Measurements from ENCODE around the gene YIPF5. TPM values are rescaled to one million over a fixed set of nuclear protein-coding genes. Genes with fewer than 3 reads are reported as not detected.

Gene YIPF5
- total RNA-seq, 1 donor from 2014 or later = 60.2 TPM

DNA sequence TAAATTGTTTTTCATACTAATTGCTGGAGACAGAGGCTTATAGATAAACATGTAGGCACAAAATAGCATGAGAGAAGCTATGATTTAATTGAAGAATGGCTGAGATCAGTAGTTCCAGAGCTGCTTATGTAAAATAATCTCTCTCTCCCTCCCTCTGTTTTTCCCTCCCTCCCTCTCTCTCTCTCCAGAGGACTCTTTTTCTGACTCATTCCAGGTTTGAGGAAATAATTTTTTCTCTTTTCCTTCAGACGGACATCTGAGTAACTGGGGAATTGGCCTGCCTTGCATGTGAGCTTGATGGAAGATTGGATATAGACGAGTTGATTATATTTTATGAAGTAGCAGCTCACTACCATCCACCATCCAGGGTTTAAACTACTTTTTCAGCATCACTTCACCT is 35.7 kb upstream of the YIPF5 start:
- H3K27me3 Mint-ChIP-seq (ENCODE audit: low read depth) = peaks cover 33% of the 10 kb centered on the region
- H3K4me1 Mint-ChIP-seq = peaks cover 36% of the 10 kb centered on the region
- H3K4me3 Mint-ChIP-seq = peak overlapping the region; percentile 14
- no peak overlapping the region for H3K27ac Mint-ChIP-seq
- DNase-seq (ENCODE audit: low spot score in 2 of 2, unreplicated experiment in 2 of 2) = no peak
- TF ChIP-seq, protein P1, sequence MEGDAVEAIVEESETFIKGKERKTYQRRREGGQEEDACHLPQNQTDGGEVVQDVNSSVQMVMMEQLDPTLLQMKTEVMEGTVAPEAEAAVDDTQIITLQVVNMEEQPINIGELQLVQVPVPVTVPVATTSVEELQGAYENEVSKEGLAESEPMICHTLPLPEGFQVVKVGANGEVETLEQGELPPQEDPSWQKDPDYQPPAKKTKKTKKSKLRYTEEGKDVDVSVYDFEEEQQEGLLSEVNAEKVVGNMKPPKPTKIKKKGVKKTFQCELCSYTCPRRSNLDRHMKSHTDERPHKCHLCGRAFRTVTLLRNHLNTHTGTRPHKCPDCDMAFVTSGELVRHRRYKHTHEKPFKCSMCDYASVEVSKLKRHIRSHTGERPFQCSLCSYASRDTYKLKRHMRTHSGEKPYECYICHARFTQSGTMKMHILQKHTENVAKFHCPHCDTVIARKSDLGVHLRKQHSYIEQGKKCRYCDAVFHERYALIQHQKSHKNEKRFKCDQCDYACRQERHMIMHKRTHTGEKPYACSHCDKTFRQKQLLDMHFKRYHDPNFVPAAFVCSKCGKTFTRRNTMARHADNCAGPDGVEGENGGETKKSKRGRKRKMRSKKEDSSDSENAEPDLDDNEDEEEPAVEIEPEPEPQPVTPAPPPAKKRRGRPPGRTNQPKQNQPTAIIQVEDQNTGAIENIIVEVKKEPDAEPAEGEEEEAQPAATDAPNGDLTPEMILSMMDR (IDR thresholded peaks at IDR 0.05; ENCODE audit: unreplicated experiment) = no peak
- no peaks in the 10 kb centered on the region for H3K9me3 Mint-ChIP-seq
- H3K36me3 Mint-ChIP-seq = no peaks in the 10 kb centered on the region

DNA sequence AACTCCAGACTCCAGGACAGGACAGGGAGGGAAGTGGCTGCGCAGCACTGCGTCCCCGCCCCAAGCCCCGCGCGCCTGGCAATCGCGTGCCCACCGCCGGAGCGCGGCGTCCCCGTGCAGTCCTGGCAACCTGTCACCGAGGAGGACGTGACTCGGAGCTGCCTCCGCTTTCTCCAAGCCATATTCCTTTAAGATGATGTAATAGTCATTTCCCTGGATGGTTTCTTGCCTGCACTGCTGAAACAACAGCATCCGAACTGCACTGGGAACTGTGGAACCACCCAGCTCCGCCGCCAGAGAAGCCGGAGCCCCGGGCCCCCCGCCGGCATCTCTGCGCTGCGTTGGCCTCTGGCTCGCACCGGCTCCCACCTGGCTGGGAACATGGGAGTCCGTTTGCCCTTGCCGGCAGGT is 34.7 kb upstream of the YIPF5 start:
- Mint-ChIP-seq H3K27ac (no peak overlapping the region), H3K4me3 (peak overlapping the region; percentile 67), H3K27me3 (ENCODE audit: low read depth) (peaks cover 30% of the 10 kb centered on the region), H3K36me3 (no peaks in the 10 kb centered on the region), H3K9me3 (no peaks in the 10 kb centered on the region), H3K4me1 (peaks cover 38% of the 10 kb centered on the region)
- TF ChIP-seq, protein P1 (IDR thresholded peaks at IDR 0.05; ENCODE audit: unreplicated experiment) = no peak
- peak; percentile 30 to 69 for DNase-seq (ENCODE audit: low spot score in 2 of 2, unreplicated experiment in 2 of 2)

DNA sequence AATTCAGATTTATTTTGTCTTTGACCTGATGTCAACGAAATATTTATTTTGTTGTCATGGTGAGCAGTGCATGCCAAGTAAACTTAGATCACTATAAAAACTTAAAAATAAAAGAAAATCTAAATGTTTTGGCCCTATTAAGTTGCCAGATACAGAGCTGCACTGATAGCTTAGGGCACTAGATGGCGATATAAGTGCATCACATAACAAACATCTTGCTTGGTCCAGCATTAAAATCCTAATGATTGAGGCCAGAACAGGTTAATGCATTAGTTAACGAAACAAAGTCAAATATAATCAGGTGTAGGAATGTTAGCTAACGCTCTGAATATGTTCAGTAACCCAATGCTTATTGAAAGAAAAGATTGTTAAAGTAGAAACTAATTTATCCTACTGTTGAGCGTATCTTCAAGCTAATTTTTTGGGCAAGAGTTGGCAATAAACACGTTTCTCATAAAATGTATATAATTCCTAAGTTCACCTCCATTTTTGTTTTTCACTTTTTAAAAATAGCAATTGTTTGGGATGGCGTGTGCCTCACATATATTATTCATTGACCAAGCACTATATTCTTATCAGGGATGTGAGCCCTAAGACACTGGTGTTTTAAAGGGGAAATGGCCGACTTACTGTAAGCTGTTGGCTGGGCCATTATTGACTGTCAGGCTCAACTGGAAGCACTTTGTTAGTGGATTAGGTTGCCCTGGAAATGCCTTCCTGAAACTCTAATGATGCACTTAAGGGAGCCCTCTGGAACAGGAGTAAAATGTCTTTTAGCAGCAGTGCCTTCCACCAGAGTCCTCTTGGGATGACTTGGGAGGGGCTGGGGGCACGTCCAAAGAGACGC is 33.5 kb upstream of the YIPF5 start:
- Mint-ChIP-seq H3K4me3 (peak overlapping the region; percentile 67), H3K27ac (no peak overlapping the region), H3K4me1 (peaks cover 47% of the 10 kb centered on the region), H3K36me3 (no peaks in the 10 kb centered on the region), H3K27me3 (ENCODE audit: low read depth) (peaks cover 30% of the 10 kb centered on the region), H3K9me3 (no peaks in the 10 kb centered on the region)
- DNase-seq (ENCODE audit: low spot score in 2 of 2, unreplicated experiment in 2 of 2) = peak in 1 of 2 experiments; percentile 49
- TF ChIP-seq, protein P1 (IDR thresholded peaks at IDR 0.05; ENCODE audit: unreplicated experiment) = peak; percentile 74

DNA sequence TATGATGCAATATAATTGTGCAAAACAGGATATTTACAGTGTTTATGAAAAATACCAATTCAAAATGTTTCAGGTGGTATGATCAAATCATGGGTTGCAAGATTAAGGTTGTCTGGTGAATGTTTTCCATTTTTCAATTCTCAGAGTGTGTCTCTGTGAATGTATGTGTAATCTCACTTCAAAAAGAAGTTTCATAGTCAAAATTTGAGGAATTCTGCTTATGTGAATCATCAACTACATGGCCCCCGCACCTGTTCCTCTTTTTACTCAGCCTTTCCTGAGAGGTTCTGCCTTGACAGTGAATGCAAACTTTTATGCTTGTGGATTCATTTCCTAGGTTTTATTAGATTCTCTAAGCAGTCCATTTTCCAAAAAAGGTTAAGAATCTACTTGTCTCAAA is 32.3 kb upstream of the YIPF5 start:
- Mint-ChIP-seq H3K9me3 (no peaks in the 10 kb centered on the region), H3K27ac (no peak overlapping the region), H3K4me1 (peaks cover 52% of the 10 kb centered on the region), H3K4me3 (no peak overlapping the region), H3K27me3 (ENCODE audit: low read depth) (peaks cover 26% of the 10 kb centered on the region), H3K36me3 (no peaks in the 10 kb centered on the region)
- DNase-seq (ENCODE audit: low spot score in 2 of 2, unreplicated experiment in 2 of 2) = no peak
- TF ChIP-seq, protein P1 (IDR thresholded peaks at IDR 0.05; ENCODE audit: unreplicated experiment) = no peak

DNA sequence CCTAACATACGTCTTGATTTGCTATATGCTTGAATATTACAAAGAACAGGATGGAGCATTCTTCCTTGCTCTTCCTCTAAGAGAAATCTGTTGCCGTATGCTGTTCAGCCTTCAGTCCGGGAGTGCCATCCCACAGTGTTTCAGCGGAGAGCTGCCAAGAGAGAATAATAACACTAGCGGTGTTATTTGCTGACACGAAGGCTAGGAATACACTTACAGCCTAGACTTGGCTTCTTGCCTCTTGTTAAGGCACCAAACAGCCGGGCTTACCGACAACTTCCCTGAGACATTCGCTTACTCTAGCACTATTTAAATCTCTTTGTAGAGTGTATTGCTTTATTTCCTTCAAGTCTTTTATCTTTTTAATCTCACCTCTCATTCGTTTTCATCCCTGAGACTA is 31.6 kb upstream of the YIPF5 start:
- Mint-ChIP-seq H3K27me3 (ENCODE audit: low read depth) (peaks cover 19% of the 10 kb centered on the region), H3K4me3 (no peak overlapping the region), H3K9me3 (no peaks in the 10 kb centered on the region), H3K36me3 (no peaks in the 10 kb centered on the region), H3K4me1 (peaks cover 50% of the 10 kb centered on the region), H3K27ac (no peak overlapping the region)
- DNase-seq (ENCODE audit: low spot score in 2 of 2, unreplicated experiment in 2 of 2) = no peak
- TF ChIP-seq, protein P1 (IDR thresholded peaks at IDR 0.05; ENCODE audit: unreplicated experiment) = no peak

All from mesothelial cell of epicardium (in vitro differentiated cells).